Left ventricle myocardium inferior (tissue), 1 donor: Measurements from ENCODE around the gene ARAP1. TPM values are rescaled to one million over a fixed set of nuclear protein-coding genes. Genes with fewer than 3 reads are reported as not detected.
A peak's percentile ranks its signal among the peaks of the same experiment; 100 is the strongest.

Experiments used
- DNase-seq: peaks from one replicate; pipeline ENCODE4 v3.0.0-alpha.2; 2020
- H3K27ac ChIP-seq: fragments of 200-600 bp; replicated peaks from 2 replicates; pipeline ENCODE4 v1.8.0; 2021
- H3K27me3 ChIP-seq: fragments of 200-600 bp; 2 replicates; pipeline ENCODE4 v1.8.0; 2021; ENCODE audit warnings: low read depth
- H3K36me3 ChIP-seq: fragments of 200-600 bp; 2 replicates; pipeline ENCODE4 v1.8.0; 2021
- H3K4me1 ChIP-seq: fragments of 200-600 bp; 2 replicates; pipeline ENCODE4 v1.8.0; 2021
- H3K4me3 ChIP-seq: fragments of 200-600 bp; 2 replicates; pipeline ENCODE4 v1.8.0; 2021; ENCODE audit warnings: mild to moderate bottlenecking, moderate library complexity
- H3K9me3 ChIP-seq: fragments of 200-600 bp; replicated peaks from 2 replicates; pipeline ENCODE4 v1.8.0; 2021
- intact Hi-C: fragments of 100-400 bp; cut with micrococcal nuclease; formaldehyde crosslinking; loops from one replicate; pipeline ENCODE4 v1.11.0; 2022
- total RNA-seq: library from RNA; stranded (reverse); fragmentation: NEBNext Ultra II Directional; extraction: Animal tissue kit (Norgen Biotek cat#: 25700); gene quantifications from one replicate; pipeline ENCODE4 v1.2.1, GENCODE V29; 2021
- TF ChIP-seq, protein P1 (sequence below): fragments of 200-600 bp; IDR thresholded peaks from 2 replicates; pipeline ENCODE4 v1.8.0; 2021; ENCODE audit warnings: antibody characterized with exemption, mild to moderate bottlenecking, borderline replicate concordance
- donor health status: DM: no; HTN: yes; CAD: no; lungs with severe emphysema.

Gene ARAP1
- total RNA-seq, 1 donor from 2014 or later = 51.9 TPM

DNA sequence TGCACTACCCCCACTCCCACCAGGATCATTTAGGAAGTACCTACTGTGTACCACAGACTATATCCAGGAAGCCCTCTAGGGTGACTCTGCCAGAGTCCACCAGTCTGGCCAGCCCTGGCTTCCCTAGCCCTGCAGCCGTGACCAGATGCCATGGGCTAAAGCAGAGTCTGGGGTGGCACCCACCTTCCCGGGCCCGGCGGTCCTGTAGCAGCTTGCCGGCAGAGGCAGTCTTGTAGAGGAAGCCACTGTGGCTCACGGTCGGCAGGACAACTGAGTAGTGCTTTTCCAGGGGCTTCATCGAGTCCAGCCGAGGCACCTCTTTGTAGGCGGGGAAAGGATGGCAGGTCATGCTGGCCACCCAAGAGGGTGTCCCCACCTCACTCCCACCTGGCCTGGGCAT lies 50.7 kb downstream of the ARAP1 start:
- Histone ChIP-seq H3K4me3 (peak overlapping the region; percentile 60), H3K9me3 (no peaks in the 10 kb centered on the region), H3K27me3 (no peaks in the 10 kb centered on the region), H3K27ac (peak overlapping the region; percentile 78), H3K36me3 (peaks cover 93% of the 10 kb centered on the region), H3K4me1 (peaks cover 53% of the 10 kb centered on the region)
- TF ChIP-seq, protein P1, sequence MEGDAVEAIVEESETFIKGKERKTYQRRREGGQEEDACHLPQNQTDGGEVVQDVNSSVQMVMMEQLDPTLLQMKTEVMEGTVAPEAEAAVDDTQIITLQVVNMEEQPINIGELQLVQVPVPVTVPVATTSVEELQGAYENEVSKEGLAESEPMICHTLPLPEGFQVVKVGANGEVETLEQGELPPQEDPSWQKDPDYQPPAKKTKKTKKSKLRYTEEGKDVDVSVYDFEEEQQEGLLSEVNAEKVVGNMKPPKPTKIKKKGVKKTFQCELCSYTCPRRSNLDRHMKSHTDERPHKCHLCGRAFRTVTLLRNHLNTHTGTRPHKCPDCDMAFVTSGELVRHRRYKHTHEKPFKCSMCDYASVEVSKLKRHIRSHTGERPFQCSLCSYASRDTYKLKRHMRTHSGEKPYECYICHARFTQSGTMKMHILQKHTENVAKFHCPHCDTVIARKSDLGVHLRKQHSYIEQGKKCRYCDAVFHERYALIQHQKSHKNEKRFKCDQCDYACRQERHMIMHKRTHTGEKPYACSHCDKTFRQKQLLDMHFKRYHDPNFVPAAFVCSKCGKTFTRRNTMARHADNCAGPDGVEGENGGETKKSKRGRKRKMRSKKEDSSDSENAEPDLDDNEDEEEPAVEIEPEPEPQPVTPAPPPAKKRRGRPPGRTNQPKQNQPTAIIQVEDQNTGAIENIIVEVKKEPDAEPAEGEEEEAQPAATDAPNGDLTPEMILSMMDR = no peak
- no peak for DNase-seq
- intact Hi-C loops = no loop called here

DNA sequence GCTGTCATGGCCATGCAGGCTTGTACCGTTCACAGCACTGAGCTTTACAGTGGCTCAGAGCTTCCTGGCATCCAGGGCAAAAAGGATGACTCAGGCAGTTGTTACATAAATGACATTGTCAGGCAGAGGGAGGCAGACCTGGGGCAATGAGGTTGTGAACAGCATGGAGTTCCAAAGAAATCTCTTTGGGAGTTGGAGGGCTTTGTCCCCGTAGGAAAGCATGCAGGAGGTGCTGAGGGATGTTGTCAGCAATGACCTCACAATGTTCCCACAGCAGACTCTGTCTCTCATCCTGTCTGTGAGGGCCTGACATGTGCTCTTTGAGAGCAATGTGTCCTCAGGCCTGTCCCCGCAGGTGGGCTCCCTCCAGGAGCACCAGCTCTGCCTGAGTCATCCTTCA lies 52.1 kb downstream of the ARAP1 start:
- TF ChIP-seq, protein P1 = no peak
- H3K9me3 ChIP-seq = no peaks in the 10 kb centered on the region
- H3K4me1 ChIP-seq = peaks cover 53% of the 10 kb centered on the region
- no peak overlapping the region for H3K4me3 ChIP-seq
- no peaks in the 10 kb centered on the region for H3K27me3 ChIP-seq
- H3K27ac ChIP-seq = no peak overlapping the region
- DNase-seq = no peak
- intact Hi-C loops = no loop called here
- peaks cover 93% of the 10 kb centered on the region for H3K36me3 ChIP-seq

DNA sequence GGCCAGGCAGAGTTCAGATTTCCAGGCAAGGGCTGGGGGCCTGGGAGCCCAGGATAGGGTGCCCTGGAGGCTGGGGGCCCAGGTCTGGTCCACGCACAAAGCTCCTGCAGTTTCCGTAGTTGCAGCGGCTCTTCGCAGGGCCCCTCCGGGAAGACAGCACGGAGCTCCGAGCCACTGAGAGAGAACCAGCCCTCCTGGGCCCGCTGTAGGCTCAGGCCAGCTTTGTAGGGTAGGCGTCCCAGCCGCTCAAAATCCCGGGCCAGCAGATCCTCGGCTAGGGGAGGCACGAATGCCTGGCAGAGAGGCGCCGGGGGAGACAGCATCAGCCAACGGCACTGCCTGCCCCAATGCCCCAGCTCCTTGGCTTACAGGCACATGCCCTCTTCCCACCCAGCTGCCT lies 54.4 kb downstream of the ARAP1 start:
- peaks cover 98% of the 10 kb centered on the region for H3K36me3 ChIP-seq
- H3K27ac ChIP-seq = no peak overlapping the region
- no peaks in the 10 kb centered on the region for H3K27me3 ChIP-seq
- intact Hi-C loops = no loop called here
- H3K9me3 ChIP-seq = no peaks in the 10 kb centered on the region
- H3K4me1 ChIP-seq = peaks cover 45% of the 10 kb centered on the region
- no peak for DNase-seq
- TF ChIP-seq, protein P1 = no peak
- no peak overlapping the region for H3K4me3 ChIP-seq

DNA sequence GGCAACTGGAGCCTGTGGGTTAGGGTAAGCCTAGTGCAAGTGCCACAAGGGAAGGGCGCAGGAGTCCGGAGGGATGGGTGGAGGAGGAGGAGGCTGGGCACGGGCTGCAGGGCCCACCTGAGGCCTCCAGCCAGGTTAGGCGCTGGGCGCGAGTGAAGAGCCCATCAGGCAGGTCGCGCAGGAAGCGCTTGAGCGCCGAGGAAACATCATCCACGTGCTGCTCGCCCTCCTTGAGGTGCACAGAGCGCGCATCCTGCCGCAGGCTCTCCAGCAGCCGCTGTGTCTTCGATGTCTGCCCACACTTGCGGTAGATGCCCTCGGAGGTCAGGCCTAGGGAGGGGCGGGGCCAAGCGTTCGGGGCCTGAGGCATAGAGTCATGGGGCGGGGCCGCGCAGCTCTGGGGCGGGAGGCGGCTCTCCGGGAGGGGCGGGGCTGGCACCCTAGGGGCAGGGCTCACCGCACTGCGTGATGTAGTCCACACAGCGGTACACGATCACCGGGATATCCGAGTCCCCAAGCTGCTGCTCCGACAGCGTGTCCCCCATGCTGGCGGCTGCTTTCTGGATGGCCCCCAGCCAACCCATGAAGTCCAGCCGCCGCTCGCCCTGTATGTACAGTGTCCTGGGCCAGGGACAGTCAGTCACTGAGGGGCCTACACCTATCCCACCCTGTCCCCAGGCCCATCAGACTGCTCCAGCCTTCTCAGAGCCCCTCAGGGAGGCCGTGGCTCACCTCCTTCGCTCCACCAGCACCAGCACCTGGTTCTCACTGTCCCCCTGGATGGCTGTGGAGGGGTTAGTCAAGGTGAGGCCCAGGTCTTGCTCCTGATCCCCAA lies 55.1 kb downstream of the ARAP1 start:
- H3K4me3 ChIP-seq = no peak overlapping the region
- H3K27ac ChIP-seq = peak overlapping the region; percentile 40
- TF ChIP-seq, protein P1 = no peak
- H3K27me3 ChIP-seq = no peaks in the 10 kb centered on the region
- peak; percentile 71 for DNase-seq
- H3K36me3 ChIP-seq = peaks cover 98% of the 10 kb centered on the region
- H3K4me1 ChIP-seq = peaks cover 45% of the 10 kb centered on the region
- no peaks in the 10 kb centered on the region for H3K9me3 ChIP-seq
- intact Hi-C loops = no loop called here

DNA sequence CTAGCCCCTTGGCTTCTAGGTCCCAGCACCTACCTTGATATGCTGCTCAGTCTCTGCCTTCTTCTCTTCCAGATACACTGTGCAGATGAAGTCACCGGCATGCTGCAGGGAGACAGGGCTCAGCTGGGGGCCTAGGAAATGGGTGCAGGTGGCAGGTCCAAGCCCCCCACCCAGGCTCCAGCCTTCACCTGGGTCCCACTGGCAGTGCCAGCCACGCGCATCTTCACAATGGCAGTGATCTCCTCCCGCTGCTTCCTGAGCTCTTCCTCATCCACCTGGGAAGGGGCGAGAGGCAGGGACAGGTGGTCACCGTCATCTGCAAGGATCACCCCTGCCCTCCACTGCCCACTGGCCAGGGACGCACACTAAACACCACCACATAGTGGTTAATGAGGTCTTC lies 56.9 kb downstream of the ARAP1 start:
- intact Hi-C loops = no loop called here
- H3K36me3 ChIP-seq = peaks cover 98% of the 10 kb centered on the region
- no peak for DNase-seq
- TF ChIP-seq, protein P1 = no peak
- no peak overlapping the region for H3K27ac ChIP-seq
- H3K4me3 ChIP-seq = no peak overlapping the region
- no peaks in the 10 kb centered on the region for H3K27me3 ChIP-seq
- no peaks in the 10 kb centered on the region for H3K9me3 ChIP-seq
- peaks cover 50% of the 10 kb centered on the region for H3K4me1 ChIP-seq
